ENCODE data around the gene SLC30A4.

SLC30A4 gene

GRCh38 chr15:45499426-45499825 lies 23.1 kb downstream of the SLC30A4 start:
- no peak for FAIRE-seq

- FAIRE-seq, result no peak
Observed at GRCh38 chr15:45498701-45499100, 23.9 kb downstream of the SLC30A4 start.

- FAIRE-seq, result no peak
Observed at GRCh38 chr15:45497261-45497660, 25.3 kb downstream of the SLC30A4 start.

- no peak for FAIRE-seq
Observed at GRCh38 chr15:45496658-45497057, 25.9 kb downstream of the SLC30A4 start.

GRCh38 chr15:45495588-45495987 lies 27.0 kb downstream of the SLC30A4 start:
- no peak for FAIRE-seq

- FAIRE-seq, result no peak
Observed at GRCh38 chr15:45489690-45490238, 32.8 kb downstream of the SLC30A4 start.

- no peak for FAIRE-seq
Observed at GRCh38 chr15:45486317-45486716, 36.2 kb downstream of the SLC30A4 start.

- no peak for FAIRE-seq
Observed at GRCh38 chr15:45481135-45481534, 41.4 kb downstream of the SLC30A4 start.

- no peak for FAIRE-seq
Observed at GRCh38 chr15:45476410-45476809, 46.1 kb downstream of the SLC30A4 start.

- no peak for FAIRE-seq
Observed at GRCh38 chr15:45474799-45475198, 47.8 kb downstream of the SLC30A4 start.

GRCh38 chr15:45473068-45473467 lies 49.5 kb downstream of the SLC30A4 start:
- FAIRE-seq, result no peak

GRCh38 chr15:45471151-45471550 lies 51.4 kb downstream of the SLC30A4 start:
- no peak for FAIRE-seq

- FAIRE-seq, result no peak
Observed at GRCh38 chr15:45469441-45469840, 53.1 kb downstream of the SLC30A4 start.

GRCh38 chr15:45469027-45469426 lies 53.5 kb downstream of the SLC30A4 start:
- FAIRE-seq, result no peak

GRCh38 chr15:45468294-45468693 lies 54.3 kb downstream of the SLC30A4 start:
- no peak for FAIRE-seq

- peak; percentile 82 for FAIRE-seq
Observed at GRCh38 chr15:45458746-45459403, 63.7 kb downstream of the SLC30A4 start.

- peak; percentile 43 for FAIRE-seq
Observed at GRCh38 chr15:45457641-45458539, 64.7 kb downstream of the SLC30A4 start.

- no peak for FAIRE-seq
Observed at GRCh38 chr15:45457220-45457619, 65.3 kb downstream of the SLC30A4 start.

- FAIRE-seq, result no peak
Observed at GRCh38 chr15:45456212-45457106, 66.1 kb downstream of the SLC30A4 start.

GRCh38 chr15:45454814-45455213 lies 67.7 kb downstream of the SLC30A4 start:
- FAIRE-seq, result no peak

- no peak for FAIRE-seq
Observed at GRCh38 chr15:45451265-45451664, 71.3 kb downstream of the SLC30A4 start.

GRCh38 chr15:45449916-45450867 lies 72.4 kb downstream of the SLC30A4 start:
- FAIRE-seq, result no peak
